ENCODE results near the gene SLC44A1. TPM values are rescaled to one million over a fixed set of nuclear protein-coding genes. Genes with fewer than 3 reads are reported as not detected.
A peak's percentile ranks its signal among the peaks of the same experiment; 100 is the strongest.

SLC44A1 gene
- polyA plus RNA-seq, 3 donors from 2014 or later, result 13.1 to 30.9 (median 25.0) TPM

- DNase-seq, result no peak
- Mint-ChIP-seq H3K27ac (no peak overlapping the region), H3K36me3 (peaks cover 4 to 13% (median 9%) of the 10 kb centered on the region in 3 donors), H3K4me1 (peaks cover 0 to under 1% of the 10 kb centered on the region in 2 donors), H3K9me3 (no peaks in the 10 kb centered on the region), H3K27me3 (ENCODE audit: low read depth in 3 of 3) (no peaks in the 10 kb centered on the region), H3K4me3 (no peak overlapping the region)
Measured at GRCh38 chr9:105354448-105354847, 110.0 kb downstream of the SLC44A1 start.

GRCh38 chr9:105355781-105356180, 111.3 kb downstream of the SLC44A1 start:
- Mint-ChIP-seq H3K36me3 (peaks cover 6 to 12% (median 11%) of the 10 kb centered on the region in 3 donors), H3K27ac (no peak overlapping the region), H3K9me3 (no peaks in the 10 kb centered on the region)

GRCh38 chr9:105357937-105358336, 113.5 kb downstream of the SLC44A1 start:
- H3K4me3 Mint-ChIP-seq, result no peak overlapping the region
- DNase-seq, result no peak
- no peaks in the 10 kb centered on the region for H3K9me3 Mint-ChIP-seq
- no peak overlapping the region for H3K27ac Mint-ChIP-seq
- peaks cover 15 to 29% (median 24%) of the 10 kb centered on the region in 3 donors for H3K36me3 Mint-ChIP-seq
- peaks cover 5 to 16% of the 10 kb centered on the region in 2 donors for H3K4me1 Mint-ChIP-seq
- H3K27me3 Mint-ChIP-seq (ENCODE audit: low read depth in 3 of 3), result peaks cover 0 to 5% (median 0%) of the 10 kb centered on the region in 3 donors

More at GRCh38 chr9:105355781-105356180, 111.3 kb downstream of the SLC44A1 start:
- DNase-seq, result no peak
- Mint-ChIP-seq H3K4me1 (peaks cover 5 to 14% of the 10 kb centered on the region in 2 donors), H3K4me3 (no peak overlapping the region), H3K27me3 (ENCODE audit: low read depth in 3 of 3) (peaks cover 0 to 2% (median 0%) of the 10 kb centered on the region in 3 donors)

GRCh38 chr9:105359892-105360291, 115.4 kb downstream of the SLC44A1 start:
- DNase-seq, result peak; percentile 24 to 46 (median 32)

GRCh38 chr9:105360344-105360743, 115.9 kb downstream of the SLC44A1 start:
- Mint-ChIP-seq H3K9me3 (no peaks in the 10 kb centered on the region), H3K27ac (no peak overlapping the region), H3K27me3 (ENCODE audit: low read depth in 3 of 3) (peaks cover 0 to 5% (median 0%) of the 10 kb centered on the region in 3 donors), H3K4me1 (peaks cover 5 to 16% of the 10 kb centered on the region in 2 donors), H3K4me3 (no peak overlapping the region), H3K36me3 (peaks cover 22 to 33% (median 30%) of the 10 kb centered on the region in 3 donors)
- no peak for DNase-seq

More at GRCh38 chr9:105359892-105360291, 115.4 kb downstream of the SLC44A1 start:
- Mint-ChIP-seq H3K36me3 (peaks cover 20 to 33% (median 30%) of the 10 kb centered on the region in 3 donors), H3K9me3 (no peaks in the 10 kb centered on the region), H3K27me3 (ENCODE audit: low read depth in 3 of 3) (peaks cover 0 to 5% (median 0%) of the 10 kb centered on the region in 3 donors), H3K4me1 (peaks cover 5 to 16% of the 10 kb centered on the region in 2 donors), H3K4me3 (peak overlapping the region in 2 of 5 donors; percentile 0 to 9), H3K27ac (no peak overlapping the region)

GRCh38 chr9:105361873-105362272, 117.4 kb downstream of the SLC44A1 start:
- DNase-seq, result no peak
- H3K36me3 Mint-ChIP-seq, result peaks cover 28 to 42% (median 36%) of the 10 kb centered on the region in 3 donors
- no peak overlapping the region for H3K27ac Mint-ChIP-seq
- H3K9me3 Mint-ChIP-seq, result no peaks in the 10 kb centered on the region
- peaks cover 0 to 5% (median 0%) of the 10 kb centered on the region in 3 donors for H3K27me3 Mint-ChIP-seq (ENCODE audit: low read depth in 3 of 3)
- peaks cover 5 to 16% of the 10 kb centered on the region in 2 donors for H3K4me1 Mint-ChIP-seq
- H3K4me3 Mint-ChIP-seq, result no peak overlapping the region

- Mint-ChIP-seq H3K4me1 (peaks cover 5 to 16% of the 10 kb centered on the region in 2 donors), H3K4me3 (no peak overlapping the region), H3K9me3 (no peaks in the 10 kb centered on the region), H3K36me3 (peaks cover 28 to 44% (median 38%) of the 10 kb centered on the region in 3 donors), H3K27me3 (ENCODE audit: low read depth in 3 of 3) (peaks cover 0 to 5% (median 0%) of the 10 kb centered on the region in 3 donors), H3K27ac (no peak overlapping the region)
- no peak for DNase-seq
Measured at GRCh38 chr9:105362470-105362869, 118.0 kb downstream of the SLC44A1 start.

GRCh38 chr9:105363837-105364236, 119.4 kb downstream of the SLC44A1 start:
- Mint-ChIP-seq H3K4me1 (peaks cover 5 to 16% of the 10 kb centered on the region in 2 donors), H3K27me3 (ENCODE audit: low read depth in 3 of 3) (peaks cover 0 to 5% (median 0%) of the 10 kb centered on the region in 3 donors), H3K36me3 (peaks cover 28 to 46% (median 34%) of the 10 kb centered on the region in 3 donors), H3K9me3 (no peaks in the 10 kb centered on the region), H3K27ac (no peak overlapping the region), H3K4me3 (no peak overlapping the region)
- no peak for DNase-seq

- Mint-ChIP-seq H3K27ac (no peak overlapping the region), H3K4me1 (no peaks in the 10 kb centered on the region), H3K9me3 (no peaks in the 10 kb centered on the region), H3K36me3 (peaks cover 12 to 30% (median 29%) of the 10 kb centered on the region in 3 donors), H3K4me3 (no peak overlapping the region), H3K27me3 (ENCODE audit: low read depth in 3 of 3) (peaks cover 2% of the 10 kb centered on the region in 3 donors)
- DNase-seq, result no peak
Measured at GRCh38 chr9:105369911-105370310, 125.5 kb downstream of the SLC44A1 start.

- Mint-ChIP-seq H3K27me3 (ENCODE audit: low read depth in 3 of 3) (peaks cover 2% of the 10 kb centered on the region in 3 donors), H3K4me3 (no peak overlapping the region), H3K27ac (no peak overlapping the region), H3K4me1 (no peaks in the 10 kb centered on the region), H3K36me3 (peaks cover 3 to 22% (median 15%) of the 10 kb centered on the region in 3 donors), H3K9me3 (no peaks in the 10 kb centered on the region)
- no peak for DNase-seq
Measured at GRCh38 chr9:105373723-105374122, 129.3 kb downstream of the SLC44A1 start.

GRCh38 chr9:105375323-105375722, 130.9 kb downstream of the SLC44A1 start:
- DNase-seq, result no peak
- H3K27me3 Mint-ChIP-seq (ENCODE audit: low read depth in 3 of 3), result peaks cover 0 to 2% (median 0%) of the 10 kb centered on the region in 3 donors
- H3K27ac Mint-ChIP-seq, result no peak overlapping the region
- peaks cover 3 to 21% (median 7%) of the 10 kb centered on the region in 3 donors for H3K36me3 Mint-ChIP-seq
- H3K9me3 Mint-ChIP-seq, result no peaks in the 10 kb centered on the region
- no peaks in the 10 kb centered on the region for H3K4me1 Mint-ChIP-seq
- no peak overlapping the region for H3K4me3 Mint-ChIP-seq

GRCh38 chr9:105376893-105377292, 132.4 kb downstream of the SLC44A1 start:
- peaks cover 3 to 14% (median 5%) of the 10 kb centered on the region in 3 donors for H3K36me3 Mint-ChIP-seq
- H3K27ac Mint-ChIP-seq, result no peak overlapping the region
- H3K9me3 Mint-ChIP-seq, result no peaks in the 10 kb centered on the region
- no peak overlapping the region for H3K4me3 Mint-ChIP-seq
- no peak for DNase-seq
- H3K27me3 Mint-ChIP-seq (ENCODE audit: low read depth in 3 of 3), result no peaks in the 10 kb centered on the region
- H3K4me1 Mint-ChIP-seq, result no peaks in the 10 kb centered on the region

- Mint-ChIP-seq H3K27ac (peak overlapping the region; percentile 46 to 85 (median 66)), H3K36me3 (peaks cover 0 to 6% (median 3%) of the 10 kb centered on the region in 3 donors), H3K9me3 (no peaks in the 10 kb centered on the region), H3K4me1 (peaks cover 14 to 21% of the 10 kb centered on the region in 2 donors), H3K27me3 (ENCODE audit: low read depth in 3 of 3) (peaks cover 0 to 6% (median 2%) of the 10 kb centered on the region in 3 donors), H3K4me3 (peak overlapping the region; percentile 87 to 94 (median 90))
- DNase-seq, result peak; percentile 27 to 44 (median 40)
Measured at GRCh38 chr9:105385381-105385985, 141.0 kb downstream of the SLC44A1 start.

- no peak for DNase-seq
- Mint-ChIP-seq H3K4me3 (no peak overlapping the region), H3K4me1 (peaks cover 13 to 25% of the 10 kb centered on the region in 2 donors), H3K27ac (no peak overlapping the region), H3K9me3 (no peaks in the 10 kb centered on the region), H3K27me3 (ENCODE audit: low read depth in 3 of 3) (peaks cover 0 to 4% (median 3%) of the 10 kb centered on the region in 3 donors), H3K36me3 (peaks cover 0 to 3% (median 3%) of the 10 kb centered on the region in 3 donors)
Measured at GRCh38 chr9:105389796-105390195, 145.3 kb downstream of the SLC44A1 start.

Measured in immature natural killer cell (primary cell).